Measurements from ENCODE around the gene DUSP22. TPM values are rescaled to one million over a fixed set of nuclear protein-coding genes. Genes with fewer than 3 reads are reported as not detected.

Gene DUSP22
- total RNA-seq, 2 donors from 2014 or later, result 23.3 to 27.4 TPM

DNA sequence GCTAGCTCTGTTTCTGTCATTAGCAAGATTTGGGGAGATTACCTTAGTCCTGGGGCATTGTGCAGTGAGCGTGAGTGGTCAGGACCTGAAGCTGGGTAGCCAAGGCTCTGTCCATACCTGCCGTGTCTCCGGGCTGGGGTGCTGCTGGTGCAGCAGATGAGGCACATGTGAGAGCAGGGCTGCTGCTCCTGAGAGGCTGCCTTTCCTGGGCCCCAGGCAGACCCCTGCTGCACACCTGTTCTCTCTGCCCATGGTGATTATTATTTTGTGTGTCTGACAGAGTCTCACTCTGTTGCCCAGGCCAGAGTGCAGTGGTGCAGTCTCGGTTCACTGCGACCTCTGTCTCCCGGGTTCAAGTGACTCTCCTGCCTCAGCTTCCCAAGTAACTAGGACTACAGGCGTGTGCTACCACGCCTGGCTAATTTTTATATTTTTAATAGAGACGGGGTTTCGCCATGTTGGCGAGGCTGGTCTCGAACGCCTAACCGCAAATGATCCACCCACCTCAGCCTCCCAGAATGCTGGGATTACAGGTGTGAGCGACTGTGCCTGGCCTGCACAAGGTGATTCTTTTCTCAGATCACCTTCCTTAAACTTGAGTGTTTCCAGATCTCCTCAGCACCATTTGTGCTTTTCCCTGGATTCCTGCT lies 62.5 kb downstream of the DUSP22 start:
- Mint-ChIP-seq H3K4me1 (peaks cover 4% of the 10 kb centered on the region), H3K9me3 (no peaks in the 10 kb centered on the region), H3K27me3 (no peaks in the 10 kb centered on the region), H3K27ac (no peak overlapping the region), H3K36me3 (ENCODE audit: low read depth) (peaks cover 20% of the 10 kb centered on the region), H3K4me3 (no peak overlapping the region)
- ATAC-seq (replicated peaks), result no peak

DNA sequence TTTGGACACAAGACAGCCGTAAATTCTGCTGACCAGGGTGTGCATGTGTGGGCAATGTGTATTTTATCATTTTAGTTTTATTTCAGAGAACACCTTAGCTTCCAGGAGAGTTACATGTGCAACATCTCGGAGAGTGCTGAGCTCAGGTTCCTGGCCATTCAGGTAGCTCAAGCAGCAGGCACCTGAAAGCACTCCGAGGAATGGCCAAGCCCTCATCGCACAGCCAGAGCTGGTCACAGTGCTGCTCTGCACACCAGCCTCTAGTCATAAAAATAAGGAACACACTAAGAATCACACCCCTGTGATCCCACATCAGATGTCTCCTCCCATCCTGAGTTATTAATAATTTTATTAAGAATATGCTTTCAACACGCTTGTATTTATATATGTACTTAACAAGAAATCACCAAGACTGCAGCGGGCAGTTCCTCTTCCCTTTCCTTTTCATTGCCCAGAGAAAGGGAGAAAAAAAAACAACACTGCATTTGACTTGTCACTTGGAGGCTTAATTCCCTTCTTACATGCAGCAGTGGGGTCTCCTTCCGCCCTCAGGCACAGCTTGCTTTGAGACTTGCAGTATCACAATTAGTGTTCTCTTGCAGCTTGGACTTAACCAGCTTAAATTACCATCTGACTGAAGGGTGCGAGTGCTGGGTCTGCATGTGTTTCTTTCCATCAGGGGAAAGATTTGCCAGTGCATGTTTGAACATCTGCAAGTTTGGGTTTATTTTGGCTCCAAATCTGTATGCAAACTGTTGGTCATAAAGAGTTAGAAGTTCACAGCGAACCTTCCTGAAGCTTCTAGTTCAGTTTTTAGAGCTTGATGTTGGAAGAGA lies 63.3 kb downstream of the DUSP22 start:
- ATAC-seq (replicated peaks), result no peak
- Mint-ChIP-seq H3K4me3 (no peak overlapping the region), H3K36me3 (ENCODE audit: low read depth) (peaks cover 11% of the 10 kb centered on the region), H3K27me3 (no peaks in the 10 kb centered on the region), H3K4me1 (peaks cover 4% of the 10 kb centered on the region), H3K27ac (no peak overlapping the region), H3K9me3 (no peaks in the 10 kb centered on the region)

GRCh38 chr6:356828-357251 lies 64.6 kb downstream of the DUSP22 start:
- peak; percentile 24 for ATAC-seq (replicated peaks)
- peaks cover under 1% of the 10 kb centered on the region for H3K36me3 Mint-ChIP-seq (ENCODE audit: low read depth)
- no peaks in the 10 kb centered on the region for H3K27me3 Mint-ChIP-seq
- no peaks in the 10 kb centered on the region for H3K9me3 Mint-ChIP-seq
- peaks cover 4% of the 10 kb centered on the region for H3K4me1 Mint-ChIP-seq
- no peak overlapping the region for H3K4me3 Mint-ChIP-seq
- no peak overlapping the region for H3K27ac Mint-ChIP-seq

GRCh38 chr6:357261-357790 lies 65.0 kb downstream of the DUSP22 start:
- no peak overlapping the region for H3K4me3 Mint-ChIP-seq
- no peaks in the 10 kb centered on the region for H3K27me3 Mint-ChIP-seq
- no peak overlapping the region for H3K27ac Mint-ChIP-seq
- no peak for ATAC-seq (replicated peaks)
- H3K4me1 Mint-ChIP-seq, result peaks cover 4% of the 10 kb centered on the region
- no peaks in the 10 kb centered on the region for H3K36me3 Mint-ChIP-seq (ENCODE audit: low read depth)
- H3K9me3 Mint-ChIP-seq, result no peaks in the 10 kb centered on the region

DNA sequence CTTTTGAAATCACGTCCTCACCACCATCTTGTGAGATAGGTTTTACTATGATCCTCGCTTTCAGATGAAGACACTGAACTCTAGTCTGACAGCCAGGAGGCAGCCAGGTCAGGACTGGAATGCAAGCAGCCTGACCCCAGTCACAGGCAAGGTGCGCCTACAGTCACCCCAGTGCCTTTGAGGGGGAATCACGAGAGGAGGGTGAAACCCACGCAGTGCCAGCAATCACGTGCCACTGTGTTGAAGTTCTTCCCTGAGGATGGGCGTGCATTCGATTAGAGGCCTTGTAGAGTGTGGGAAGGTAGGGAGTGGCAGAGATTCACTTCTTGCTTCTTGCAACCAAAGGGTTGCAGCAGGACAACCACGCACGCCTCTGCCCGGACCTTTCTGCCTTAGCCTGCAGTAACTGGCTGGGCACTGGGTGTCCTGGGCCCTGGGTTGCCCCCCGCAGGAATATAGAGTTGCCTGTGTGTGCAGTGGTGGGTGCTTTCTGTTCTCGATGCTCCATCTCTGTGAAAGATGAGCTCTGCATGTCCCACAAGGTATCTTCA lies 65.6 kb downstream of the DUSP22 start:
- H3K27me3 Mint-ChIP-seq, result no peaks in the 10 kb centered on the region
- H3K4me3 Mint-ChIP-seq, result no peak overlapping the region
- no peaks in the 10 kb centered on the region for H3K36me3 Mint-ChIP-seq (ENCODE audit: low read depth)
- H3K4me1 Mint-ChIP-seq, result peaks cover 4% of the 10 kb centered on the region
- peaks cover 4% of the 10 kb centered on the region for H3K9me3 Mint-ChIP-seq
- no peak overlapping the region for H3K27ac Mint-ChIP-seq
- no peak for ATAC-seq (replicated peaks)

DNA sequence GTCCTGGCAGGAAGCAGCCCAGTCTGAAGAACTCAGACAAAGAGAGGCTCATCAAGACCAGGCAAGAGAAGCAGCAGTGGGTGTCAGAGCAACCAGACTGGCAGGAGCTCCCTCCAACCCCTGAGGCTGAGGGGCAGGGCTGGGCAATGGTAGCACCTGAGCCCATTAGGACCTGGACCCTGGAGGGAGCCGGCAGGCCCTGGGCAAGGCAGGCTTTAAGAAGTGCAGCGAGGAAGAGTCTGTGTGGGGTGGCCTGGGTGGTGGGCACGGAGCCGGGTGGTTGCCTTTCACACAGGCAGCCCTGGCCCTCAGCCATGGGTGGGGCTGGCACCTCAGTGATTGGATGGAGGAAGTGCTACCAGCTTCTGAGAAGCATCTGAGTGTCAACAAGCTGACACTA lies 66.1 kb downstream of the DUSP22 start:
- Mint-ChIP-seq H3K27me3 (no peaks in the 10 kb centered on the region), H3K27ac (no peak overlapping the region), H3K36me3 (ENCODE audit: low read depth) (no peaks in the 10 kb centered on the region), H3K4me1 (peaks cover 4% of the 10 kb centered on the region), H3K9me3 (peaks cover 4% of the 10 kb centered on the region), H3K4me3 (no peak overlapping the region)
- no peak for ATAC-seq (replicated peaks)

- H3K27me3 Mint-ChIP-seq, result no peaks in the 10 kb centered on the region
- no peak overlapping the region for H3K4me3 Mint-ChIP-seq
- peaks cover 4% of the 10 kb centered on the region for H3K4me1 Mint-ChIP-seq
- H3K36me3 Mint-ChIP-seq (ENCODE audit: low read depth), result no peaks in the 10 kb centered on the region
- no peak for ATAC-seq (replicated peaks)
- no peak overlapping the region for H3K27ac Mint-ChIP-seq
- H3K9me3 Mint-ChIP-seq, result peaks cover 4% of the 10 kb centered on the region
Observed at GRCh38 chr6:358847-359246, 66.6 kb downstream of the DUSP22 start.

DNA sequence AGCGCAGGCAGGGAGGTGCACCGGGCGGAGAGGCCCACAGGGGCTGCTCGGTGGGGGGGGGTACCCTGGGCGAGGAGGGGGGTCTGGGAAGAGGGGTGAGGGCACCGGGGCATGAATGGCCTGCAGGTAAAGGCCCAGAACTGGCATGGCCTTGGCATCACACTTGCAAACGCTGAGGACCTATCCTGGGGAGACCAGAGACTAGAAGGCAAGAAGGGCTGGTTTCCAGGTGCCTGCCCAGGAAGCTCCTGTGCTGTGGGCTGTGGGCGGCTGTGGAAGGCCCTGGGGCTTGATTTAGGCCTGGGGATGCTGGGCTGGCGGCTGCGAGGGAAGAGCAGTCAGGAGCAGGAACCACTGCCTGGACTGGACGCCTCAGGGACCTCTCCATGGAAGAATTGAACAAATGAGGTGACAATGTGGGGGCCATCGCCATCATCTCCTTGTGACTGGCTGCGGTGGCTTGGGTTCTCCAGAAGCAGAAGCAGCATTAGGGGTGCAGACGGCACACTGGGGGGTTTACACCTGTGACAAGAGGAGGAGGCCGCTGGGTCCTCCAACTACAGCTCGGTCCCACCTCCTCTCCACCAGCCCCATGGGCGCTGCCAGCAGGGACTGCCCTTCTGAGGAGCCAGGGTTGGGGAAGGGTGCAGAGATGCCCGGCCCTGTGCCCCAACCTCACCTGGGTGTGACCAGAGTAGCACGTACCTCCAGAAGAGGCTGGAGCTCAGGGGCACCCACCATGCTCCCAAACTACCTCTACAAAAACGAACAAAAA lies 67.2 kb downstream of the DUSP22 start:
- Mint-ChIP-seq H3K4me1 (peaks cover 4% of the 10 kb centered on the region), H3K27me3 (no peaks in the 10 kb centered on the region), H3K36me3 (ENCODE audit: low read depth) (no peaks in the 10 kb centered on the region), H3K9me3 (peaks cover 7% of the 10 kb centered on the region), H3K4me3 (no peak overlapping the region), H3K27ac (no peak overlapping the region)
- ATAC-seq (replicated peaks), result no peak

- Mint-ChIP-seq H3K36me3 (ENCODE audit: low read depth) (no peaks in the 10 kb centered on the region), H3K27me3 (no peaks in the 10 kb centered on the region), H3K27ac (no peak overlapping the region), H3K9me3 (peaks cover 7% of the 10 kb centered on the region), H3K4me1 (peaks cover 4% of the 10 kb centered on the region), H3K4me3 (no peak overlapping the region)
- no peak for ATAC-seq (replicated peaks)
Observed at GRCh38 chr6:360349-360748, 68.1 kb downstream of the DUSP22 start.

- H3K9me3 Mint-ChIP-seq, result peaks cover 7% of the 10 kb centered on the region
- no peak overlapping the region for H3K4me3 Mint-ChIP-seq
- no peaks in the 10 kb centered on the region for H3K36me3 Mint-ChIP-seq (ENCODE audit: low read depth)
- no peaks in the 10 kb centered on the region for H3K27me3 Mint-ChIP-seq
- no peak for ATAC-seq (replicated peaks)
- H3K27ac Mint-ChIP-seq, result no peak overlapping the region
- H3K4me1 Mint-ChIP-seq, result peaks cover 4% of the 10 kb centered on the region
Observed at GRCh38 chr6:360764-361373, 68.6 kb downstream of the DUSP22 start.

DNA sequence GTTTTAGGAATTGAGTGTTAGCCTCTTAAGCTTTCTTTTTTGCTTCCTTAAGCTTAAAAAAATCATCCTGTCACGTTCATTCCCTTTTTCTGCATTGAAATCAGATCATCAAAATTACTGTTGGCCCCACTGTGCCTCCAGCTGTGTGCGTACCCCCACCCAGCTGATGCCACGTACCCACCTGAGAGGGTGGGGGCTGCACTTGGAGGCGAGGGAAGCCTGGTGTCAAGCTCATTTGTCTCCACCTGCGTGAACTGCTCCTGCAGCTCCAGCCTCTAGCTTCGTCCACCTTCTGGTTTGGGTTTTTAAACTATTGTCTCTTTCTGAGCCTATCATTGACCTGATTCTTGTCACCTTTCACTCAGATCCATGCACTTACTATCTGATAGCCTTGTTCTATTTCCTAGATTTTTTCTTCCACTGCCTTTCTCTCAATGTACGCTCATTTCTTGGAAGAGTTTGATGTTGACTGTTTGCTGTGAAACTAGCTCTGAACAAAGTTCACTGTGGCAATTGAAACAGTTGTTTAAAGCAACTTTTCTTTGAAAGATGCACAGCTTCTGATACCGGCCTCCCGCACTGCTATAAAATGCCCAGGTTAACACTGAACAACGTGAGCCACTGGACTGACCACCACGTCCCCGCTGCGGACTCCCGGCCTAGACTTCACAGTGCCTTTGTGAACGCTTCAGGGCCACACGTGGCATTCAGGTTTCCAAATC lies 69.3 kb downstream of the DUSP22 start:
- Mint-ChIP-seq H3K27me3 (no peaks in the 10 kb centered on the region), H3K36me3 (ENCODE audit: low read depth) (no peaks in the 10 kb centered on the region), H3K9me3 (peaks cover 7% of the 10 kb centered on the region), H3K4me1 (peaks cover 4% of the 10 kb centered on the region), H3K27ac (no peak overlapping the region), H3K4me3 (no peak overlapping the region)
- no peak for ATAC-seq (replicated peaks)

DNA sequence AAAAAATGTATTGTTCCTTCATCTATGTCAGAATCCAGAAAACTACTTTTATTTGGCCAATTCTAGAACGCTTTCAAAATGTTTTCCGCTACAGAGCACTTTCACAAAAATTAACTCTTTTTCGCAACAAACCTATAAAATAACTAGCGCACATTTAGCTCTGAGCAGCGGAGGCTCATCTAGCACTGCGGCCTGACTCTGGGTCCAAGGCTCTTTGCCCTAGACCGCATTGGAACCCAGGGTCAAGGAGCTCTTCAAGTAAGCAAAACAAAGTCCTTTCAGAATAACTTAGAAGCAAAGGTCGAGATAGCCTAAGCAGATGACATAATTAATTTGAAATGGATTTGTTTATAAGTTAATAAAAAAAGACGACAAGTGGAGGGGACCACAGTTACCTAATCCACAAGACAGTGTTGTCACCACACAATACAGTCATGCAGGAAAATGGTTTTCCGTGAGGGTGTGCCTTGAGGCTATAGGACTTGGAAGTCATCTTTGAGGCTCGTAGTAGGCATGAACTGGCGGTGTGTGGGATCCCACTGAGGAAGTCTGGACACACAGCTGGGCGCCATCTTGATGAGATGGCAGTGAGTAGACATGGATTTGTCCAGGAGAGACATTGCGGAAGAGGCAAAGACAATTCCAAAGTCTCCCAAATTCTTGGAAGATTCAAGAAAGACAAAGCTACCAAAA lies 70.1 kb downstream of the DUSP22 start:
- no peak for ATAC-seq (replicated peaks)
- no peaks in the 10 kb centered on the region for H3K36me3 Mint-ChIP-seq (ENCODE audit: low read depth)
- H3K27me3 Mint-ChIP-seq, result no peaks in the 10 kb centered on the region
- peaks cover 4% of the 10 kb centered on the region for H3K4me1 Mint-ChIP-seq
- H3K9me3 Mint-ChIP-seq, result peaks cover 7% of the 10 kb centered on the region
- H3K4me3 Mint-ChIP-seq, result no peak overlapping the region
- no peak overlapping the region for H3K27ac Mint-ChIP-seq

GRCh38 chr6:362924-363249 lies 70.6 kb downstream of the DUSP22 start:
- peaks cover 4% of the 10 kb centered on the region for H3K4me1 Mint-ChIP-seq
- no peak for ATAC-seq (replicated peaks)

More at GRCh38 chr6:362924-363249, 70.6 kb downstream of the DUSP22 start:
- H3K36me3 Mint-ChIP-seq (ENCODE audit: low read depth), result no peaks in the 10 kb centered on the region
- H3K27me3 Mint-ChIP-seq, result no peaks in the 10 kb centered on the region
- H3K9me3 Mint-ChIP-seq, result peaks cover 7% of the 10 kb centered on the region
- H3K27ac Mint-ChIP-seq, result no peak overlapping the region
- H3K4me3 Mint-ChIP-seq, result no peak overlapping the region

Measured in activated T-helper 17 cell treated with anti-CD3 and anti-CD28 coated beads, Interleukin-2, amount 50 U/mL, for 72 hours (primary cell).